ENCODE data around the gene TSHZ1. TPM values are rescaled to one million over a fixed set of nuclear protein-coding genes. Genes with fewer than 3 reads are reported as not detected.

The TSHZ1 gene
- total RNA-seq, 4 donors from 2014 or later: 16.3 to 34.8 (median 29.8) TPM

DNA sequence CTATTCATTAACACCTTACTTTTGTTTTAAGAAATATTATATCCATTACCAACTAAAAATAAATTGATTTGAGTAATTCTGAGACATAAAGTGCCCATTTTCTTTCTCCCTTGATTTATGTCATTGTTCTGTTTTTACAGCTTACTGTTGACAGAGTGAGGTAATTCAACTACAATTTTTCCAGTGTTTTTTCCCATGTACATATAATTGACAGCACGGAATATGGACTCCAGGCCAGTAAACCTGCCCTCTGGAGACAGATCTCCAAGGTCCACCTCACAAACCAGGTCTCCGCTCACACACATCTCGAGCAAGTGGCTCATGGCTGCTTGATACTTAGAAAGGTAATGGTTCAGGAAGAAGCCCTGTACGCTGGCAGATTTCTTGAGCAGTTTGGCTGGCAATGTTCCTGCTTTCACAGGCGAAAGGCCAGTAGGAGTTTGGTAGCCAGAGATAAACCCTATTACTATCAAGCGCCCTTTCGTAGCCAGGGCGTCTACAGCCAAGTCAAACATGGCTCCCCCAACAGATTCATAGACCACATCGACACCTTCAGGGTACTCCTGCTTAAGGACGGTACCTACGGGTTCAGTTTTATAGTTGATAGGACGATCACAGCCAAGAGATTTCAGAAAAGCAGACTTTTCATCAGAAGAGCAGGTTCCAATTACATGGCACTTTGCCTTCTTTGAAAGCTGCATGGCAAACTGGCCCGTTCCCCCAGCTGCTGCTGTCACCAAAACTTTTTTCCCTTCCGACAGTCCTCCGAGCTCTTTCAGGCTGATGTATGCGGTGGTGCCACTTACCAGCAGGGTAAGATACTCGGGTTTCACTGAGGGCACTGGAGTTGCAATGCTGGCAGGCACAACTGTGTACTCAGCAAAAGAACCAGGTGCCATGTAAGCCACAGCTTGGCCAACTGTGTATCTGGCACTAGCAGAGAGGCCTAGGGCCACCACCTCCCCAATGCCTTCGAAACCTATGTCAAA, 9.0 kb upstream of the TSHZ1 start:
- peaks cover under 1 to 64% (median 29%) of the 10 kb centered on the region in 4 donors for H3K4me1 ChIP-seq

DNA sequence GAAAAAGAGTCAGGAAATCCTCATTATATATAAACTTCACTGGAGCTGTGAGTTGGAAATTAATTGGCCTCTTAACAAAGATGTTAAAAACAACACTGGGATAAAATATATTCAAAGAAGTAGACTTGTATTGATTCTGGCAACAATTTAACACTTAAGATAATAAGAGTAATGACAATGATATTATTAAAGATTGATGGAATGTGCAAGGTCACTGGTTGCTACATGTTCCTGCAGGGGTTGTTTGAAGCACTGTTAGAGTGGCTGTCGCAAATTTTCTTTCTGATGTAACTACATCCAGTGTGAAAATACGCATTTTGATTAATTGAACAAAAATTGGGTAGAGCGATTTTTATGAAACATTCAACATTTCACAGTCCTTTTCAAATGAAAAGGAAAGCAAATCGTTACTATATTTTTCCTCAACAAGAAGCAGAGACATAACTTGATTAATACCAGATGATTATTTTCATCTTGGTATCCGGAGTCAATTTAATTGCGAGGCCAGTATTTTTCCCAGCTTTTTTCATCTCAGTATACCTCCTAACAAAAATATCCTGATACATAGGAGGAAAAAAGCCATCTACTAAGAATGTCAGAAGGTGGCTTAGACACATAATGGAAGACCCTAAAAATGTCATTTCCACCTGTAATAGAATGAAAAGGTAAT, 7.8 kb upstream of the TSHZ1 start:
- Histone ChIP-seq H3K27ac (peak overlapping the region; percentile 97 to 100 (median 98)), H3K9me3 (no peaks in the 10 kb centered on the region), H3K27me3 (no peaks in the 10 kb centered on the region), H3K4me3 (peak overlapping the region in 2 of 4 donors; percentile 40 to 58), H3K36me3 (no peaks in the 10 kb centered on the region), H3K4me1 (peaks cover 4 to 67% (median 40%) of the 10 kb centered on the region in 4 donors)
- in situ Hi-C loops (cut with MboI; ENCODE audit: low pct_ligation_motif_present in 1 of 4, low pct_unique_long_range_greater_than_20kb in 1 of 4, low sequenced_read_pairs in 3 of 4): loop anchor here in 1 of 4 donors (25.0 kb wide), 1 partner anchor 716 kb away; the partner anchor contains the start of gene CNDP2
- WGBS, 2 donors (ENCODE audit: low coverage in 1 of 2): 88 to 95% methylated on average over 6 of the region's 6 CpGs
- intact Hi-C loops (cut with DNase I; ENCODE audit: low total_unique reads): loop anchor here (5.0 to 10.0 kb wide), 2 partner anchors 52 to 546 kb away; no protein-coding TSS in a partner anchor
- no peak for DNase-seq
- TF ChIP-seq POLR2A (IDR thresholded peaks at IDR 0.05): no peak
- no peak for TF ChIP-seq EP300 (IDR thresholded peaks at IDR 0.05; ENCODE audit: low read depth)
- TF ChIP-seq, protein P1, sequence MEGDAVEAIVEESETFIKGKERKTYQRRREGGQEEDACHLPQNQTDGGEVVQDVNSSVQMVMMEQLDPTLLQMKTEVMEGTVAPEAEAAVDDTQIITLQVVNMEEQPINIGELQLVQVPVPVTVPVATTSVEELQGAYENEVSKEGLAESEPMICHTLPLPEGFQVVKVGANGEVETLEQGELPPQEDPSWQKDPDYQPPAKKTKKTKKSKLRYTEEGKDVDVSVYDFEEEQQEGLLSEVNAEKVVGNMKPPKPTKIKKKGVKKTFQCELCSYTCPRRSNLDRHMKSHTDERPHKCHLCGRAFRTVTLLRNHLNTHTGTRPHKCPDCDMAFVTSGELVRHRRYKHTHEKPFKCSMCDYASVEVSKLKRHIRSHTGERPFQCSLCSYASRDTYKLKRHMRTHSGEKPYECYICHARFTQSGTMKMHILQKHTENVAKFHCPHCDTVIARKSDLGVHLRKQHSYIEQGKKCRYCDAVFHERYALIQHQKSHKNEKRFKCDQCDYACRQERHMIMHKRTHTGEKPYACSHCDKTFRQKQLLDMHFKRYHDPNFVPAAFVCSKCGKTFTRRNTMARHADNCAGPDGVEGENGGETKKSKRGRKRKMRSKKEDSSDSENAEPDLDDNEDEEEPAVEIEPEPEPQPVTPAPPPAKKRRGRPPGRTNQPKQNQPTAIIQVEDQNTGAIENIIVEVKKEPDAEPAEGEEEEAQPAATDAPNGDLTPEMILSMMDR (IDR thresholded peaks at IDR 0.05): no peak
- TF ChIP-seq POLR2AphosphoS5 (IDR thresholded peaks at IDR 0.05): no peak

More for the DNA sequence above, 9.0 kb upstream of the TSHZ1 start:
- no peak for DNase-seq
- H3K36me3 ChIP-seq: no peaks in the 10 kb centered on the region
- H3K27me3 ChIP-seq: no peaks in the 10 kb centered on the region
- intact Hi-C loops (cut with DNase I; ENCODE audit: low total_unique reads) (loop anchor here (5.0 to 10.0 kb wide), 2 partner anchors 53 to 544 kb away; no protein-coding TSS in a partner anchor), in situ Hi-C loops (cut with MboI; ENCODE audit: low pct_ligation_motif_present in 1 of 4, low pct_unique_long_range_greater_than_20kb in 1 of 4, low sequenced_read_pairs in 3 of 4) (loop anchor here in 1 of 4 donors (25.0 kb wide), 1 partner anchor 714 kb away; the partner anchor contains the start of gene CNDP2)
- no peaks in the 10 kb centered on the region for H3K9me3 ChIP-seq
- H3K27ac ChIP-seq: peak overlapping the region; percentile 23 to 100 (median 97)
- TF ChIP-seq, protein P1 (IDR thresholded peaks at IDR 0.05): no peak
- no peak for TF ChIP-seq POLR2AphosphoS5 (IDR thresholded peaks at IDR 0.05)
- no peak for TF ChIP-seq EP300 (IDR thresholded peaks at IDR 0.05; ENCODE audit: low read depth)
- TF ChIP-seq POLR2A (IDR thresholded peaks at IDR 0.05): no peak
- no peak overlapping the region for H3K4me3 ChIP-seq
- WGBS, 2 donors (ENCODE audit: low coverage in 1 of 2): 76 to 79% methylated on average over 7 to 18 of the region's 18 CpGs

- H3K27ac ChIP-seq: peak overlapping the region; percentile 97 to 100 (median 98)
- peaks cover 4 to 61% (median 40%) of the 10 kb centered on the region in 4 donors for H3K4me1 ChIP-seq
- no peaks in the 10 kb centered on the region for H3K36me3 ChIP-seq
- H3K27me3 ChIP-seq: no peaks in the 10 kb centered on the region
- H3K9me3 ChIP-seq: no peaks in the 10 kb centered on the region
- intact Hi-C loops (cut with DNase I; ENCODE audit: low total_unique reads) (loop anchor here (5.0 to 10.0 kb wide), 2 partner anchors 51 to 546 kb away; no protein-coding TSS in a partner anchor), in situ Hi-C loops (cut with MboI; ENCODE audit: low pct_ligation_motif_present in 1 of 4, low pct_unique_long_range_greater_than_20kb in 1 of 4, low sequenced_read_pairs in 3 of 4) (loop anchor here in 1 of 4 donors (25.0 kb wide), 1 partner anchor 716 kb away; the partner anchor contains the start of gene CNDP2)
- H3K4me3 ChIP-seq: peak overlapping the region; percentile 15 to 58 (median 33)
- no peak for DNase-seq
- WGBS, 2 donors (ENCODE audit: low coverage in 1 of 2): 64 to 66% methylated on average over 8 to 24 of the region's 24 CpGs
- TF ChIP-seq POLR2AphosphoS5 (IDR thresholded peaks at IDR 0.05) (no peak), POLR2A (IDR thresholded peaks at IDR 0.05) (no peak), EP300 (IDR thresholded peaks at IDR 0.05; ENCODE audit: low read depth) (no peak)
- TF ChIP-seq, protein P1 (IDR thresholded peaks at IDR 0.05): no peak
Observed at GRCh38 chr18:75203416-75204268, 7.0 kb upstream of the TSHZ1 start.
